ENCODE measurements around the gene CLEC2A. TPM values are rescaled to one million over a fixed set of nuclear protein-coding genes. Genes with fewer than 3 reads are reported as not detected.

CLEC2A gene
- total and polyA plus RNA-seq, 2 experiments from 2014 or later, result not detected

DNA sequence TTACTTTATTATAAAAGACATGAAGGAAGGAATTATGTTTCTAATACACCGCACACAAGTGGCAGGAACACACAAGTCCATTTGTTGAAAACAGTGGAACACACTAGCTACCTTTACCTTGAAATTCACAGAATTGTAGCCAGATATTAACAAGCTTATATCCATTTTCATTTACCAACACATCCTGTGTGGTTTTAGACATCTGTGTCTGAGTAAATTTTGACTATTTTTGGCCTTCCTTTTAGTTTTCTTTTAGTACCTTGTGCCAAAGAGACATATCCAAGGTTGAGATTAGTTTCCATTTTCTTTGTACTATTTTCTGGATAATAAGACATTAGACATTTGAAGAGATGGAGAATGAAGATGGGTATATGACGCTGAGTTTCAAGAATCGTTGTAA, 50.9 kb downstream of the CLEC2A start, which contains the start of gene KLRF2 (continued):
- TF ChIP-seq, protein P1, sequence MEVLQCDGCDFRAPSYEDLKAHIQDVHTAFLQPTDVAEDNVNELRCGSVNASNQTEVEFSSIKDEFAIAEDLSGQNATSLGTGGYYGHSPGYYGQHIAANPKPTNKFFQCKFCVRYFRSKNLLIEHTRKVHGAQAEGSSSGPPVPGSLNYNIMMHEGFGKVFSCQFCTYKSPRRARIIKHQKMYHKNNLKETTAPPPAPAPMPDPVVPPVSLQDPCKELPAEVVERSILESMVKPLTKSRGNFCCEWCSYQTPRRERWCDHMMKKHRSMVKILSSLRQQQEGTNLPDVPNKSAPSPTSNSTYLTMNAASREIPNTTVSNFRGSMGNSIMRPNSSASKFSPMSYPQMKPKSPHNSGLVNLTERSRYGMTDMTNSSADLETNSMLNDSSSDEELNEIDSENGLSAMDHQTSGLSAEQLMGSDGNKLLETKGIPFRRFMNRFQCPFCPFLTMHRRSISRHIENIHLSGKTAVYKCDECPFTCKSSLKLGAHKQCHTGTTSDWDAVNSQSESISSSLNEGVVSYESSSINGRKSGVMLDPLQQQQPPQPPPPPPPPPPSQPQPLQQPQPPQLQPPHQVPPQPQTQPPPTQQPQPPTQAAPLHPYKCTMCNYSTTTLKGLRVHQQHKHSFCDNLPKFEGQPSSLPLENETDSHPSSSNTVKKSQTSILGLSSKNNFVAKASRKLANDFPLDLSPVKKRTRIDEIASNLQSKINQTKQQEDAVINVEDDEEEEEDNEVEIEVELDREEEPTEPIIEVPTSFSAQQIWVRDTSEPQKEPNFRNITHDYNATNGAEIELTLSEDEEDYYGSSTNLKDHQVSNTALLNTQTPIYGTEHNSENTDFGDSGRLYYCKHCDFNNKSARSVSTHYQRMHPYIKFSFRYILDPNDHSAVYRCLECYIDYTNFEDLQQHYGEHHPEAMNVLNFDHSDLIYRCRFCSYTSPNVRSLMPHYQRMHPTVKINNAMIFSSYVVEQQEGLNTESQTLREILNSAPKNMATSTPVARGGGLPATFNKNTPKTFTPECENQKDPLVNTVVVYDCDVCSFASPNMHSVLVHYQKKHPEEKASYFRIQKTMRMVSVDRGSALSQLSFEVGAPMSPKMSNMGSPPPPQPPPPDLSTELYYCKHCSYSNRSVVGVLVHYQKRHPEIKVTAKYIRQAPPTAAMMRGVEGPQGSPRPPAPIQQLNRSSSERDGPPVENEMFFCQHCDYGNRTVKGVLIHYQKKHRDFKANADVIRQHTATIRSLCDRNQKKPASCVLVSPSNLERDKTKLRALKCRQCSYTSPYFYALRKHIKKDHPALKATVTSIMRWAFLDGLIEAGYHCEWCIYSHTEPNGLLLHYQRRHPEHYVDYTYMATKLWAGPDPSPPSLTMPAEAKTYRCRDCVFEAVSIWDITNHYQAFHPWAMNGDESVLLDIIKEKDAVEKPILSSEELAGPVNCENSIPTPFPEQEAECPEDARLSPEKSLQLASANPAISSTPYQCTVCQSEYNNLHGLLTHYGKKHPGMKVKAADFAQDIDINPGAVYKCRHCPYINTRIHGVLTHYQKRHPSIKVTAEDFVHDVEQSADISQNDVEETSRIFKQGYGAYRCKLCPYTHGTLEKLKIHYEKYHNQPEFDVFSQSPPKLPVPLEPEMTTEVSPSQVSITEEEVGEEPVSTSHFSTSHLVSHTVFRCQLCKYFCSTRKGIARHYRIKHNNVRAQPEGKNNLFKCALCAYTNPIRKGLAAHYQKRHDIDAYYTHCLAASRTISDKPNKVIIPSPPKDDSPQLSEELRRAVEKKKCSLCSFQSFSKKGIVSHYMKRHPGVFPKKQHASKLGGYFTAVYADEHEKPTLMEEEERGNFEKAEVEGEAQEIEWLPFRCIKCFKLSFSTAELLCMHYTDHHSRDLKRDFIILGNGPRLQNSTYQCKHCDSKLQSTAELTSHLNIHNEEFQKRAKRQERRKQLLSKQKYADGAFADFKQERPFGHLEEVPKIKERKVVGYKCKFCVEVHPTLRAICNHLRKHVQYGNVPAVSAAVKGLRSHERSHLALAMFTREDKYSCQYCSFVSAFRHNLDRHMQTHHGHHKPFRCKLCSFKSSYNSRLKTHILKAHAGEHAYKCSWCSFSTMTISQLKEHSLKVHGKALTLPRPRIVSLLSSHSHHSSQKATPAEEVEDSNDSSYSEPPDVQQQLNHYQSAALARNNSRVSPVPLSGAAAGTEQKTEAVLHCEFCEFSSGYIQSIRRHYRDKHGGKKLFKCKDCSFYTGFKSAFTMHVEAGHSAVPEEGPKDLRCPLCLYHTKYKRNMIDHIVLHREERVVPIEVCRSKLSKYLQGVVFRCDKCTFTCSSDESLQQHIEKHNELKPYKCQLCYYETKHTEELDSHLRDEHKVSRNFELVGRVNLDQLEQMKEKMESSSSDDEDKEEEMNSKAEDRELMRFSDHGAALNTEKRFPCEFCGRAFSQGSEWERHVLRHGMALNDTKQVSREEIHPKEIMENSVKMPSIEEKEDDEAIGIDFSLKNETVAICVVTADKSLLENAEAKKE (CRISPR knock-in tag; IDR thresholded peaks at IDR 0.05), result no peak
- no peak for TF ChIP-seq EZH2 (IDR thresholded peaks at IDR 0.05; ENCODE audit: low read depth, unreplicated experiment)
- no peak for TF ChIP-seq EZH2phosphoT487 (IDR thresholded peaks at IDR 0.05; ENCODE audit: unreplicated experiment)
- no peak for TF ChIP-seq JUNB (IDR thresholded peaks at IDR 0.05; ENCODE audit: unreplicated experiment)

DNA sequence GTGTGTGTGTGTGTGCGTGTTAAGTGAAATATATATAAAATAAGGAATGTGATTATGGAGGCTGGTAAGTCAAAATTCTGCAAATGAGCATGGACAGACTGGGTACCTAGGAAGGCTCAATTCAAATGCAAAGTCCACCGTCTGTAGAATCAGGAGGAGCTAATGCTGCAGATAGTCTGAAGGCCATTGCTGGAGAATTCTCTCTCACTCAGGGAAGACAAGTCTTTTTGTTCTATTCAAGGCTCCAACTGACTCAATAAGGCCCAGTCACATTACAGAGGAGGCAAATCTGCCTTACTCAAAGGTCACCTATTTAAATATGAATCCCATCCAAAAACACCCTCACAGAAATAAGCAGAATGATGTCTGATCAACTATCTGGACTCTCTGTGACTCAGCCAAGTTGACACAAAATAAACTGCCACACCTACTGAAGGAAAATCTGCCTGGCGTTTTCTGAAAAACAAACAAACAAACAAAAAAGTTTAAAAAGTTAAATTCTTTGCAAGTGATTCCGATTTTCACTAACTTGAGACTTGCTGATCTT, 51.6 kb downstream of the CLEC2A start:
- Histone ChIP-seq H4K20me1 (replicated peaks; ENCODE audit: insufficient read depth) (no peaks in the 10 kb centered on the region), H3K9me2 (ENCODE audit: insufficient read depth) (no peaks in the 10 kb centered on the region), H3K4me1 (ENCODE audit: insufficient read depth) (no peaks in the 10 kb centered on the region), H3K27me3 (ENCODE audit: insufficient read depth) (no peaks in the 10 kb centered on the region), H3K36me3 (ENCODE audit: insufficient read depth) (no peaks in the 10 kb centered on the region), H3K4me3 (no peak overlapping the region), H3K27ac (ENCODE audit: low read depth) (no peak overlapping the region), H2AFZ (no peak overlapping the region), H3F3A (replicated peaks; ENCODE audit: low read depth) (no peaks in the 10 kb centered on the region), H3K4me2 (no peak overlapping the region), H3K79me2 (replicated peaks; ENCODE audit: insufficient read depth) (no peaks in the 10 kb centered on the region)
- ATAC-seq (peak; percentile 45), DNase-seq (ENCODE audit: low spot score) (no peak)
- Mint-ChIP-seq H3K27me3 (ENCODE audit: insufficient read depth, low read depth, poor library complexity) (peaks cover under 1% of the 10 kb centered on the region), H3K4me3 (no peak overlapping the region), H3K4me1 (peaks cover 10% of the 10 kb centered on the region; the same call in 2 of the 3 replicates), H3K36me3 (ENCODE audit: low read depth) (no peaks in the 10 kb centered on the region), H3K27ac (no peak overlapping the region), H3K9me3 (no peaks in the 10 kb centered on the region; the same call in 2 of the 3 replicates)
- TF ChIP-seq, protein P1 (CRISPR knock-in tag; IDR thresholded peaks at IDR 0.05), result peak; percentile 70; the same call in 1 of the 2 replicates
- TF ChIP-seq ZNF331 (CRISPR knock-in tag; IDR thresholded peaks at IDR 0.05; ENCODE audit: low read depth), result no peak
